AG09309 (cell line): ENCODE measurements around the gene LRRC57.

Experiments used
- DNase-seq: peaks from one replicate; pipeline ENCODE4 v3.0.0-alpha.2; 2010; ENCODE audit warnings: low read depth
- H3K4me3 ChIP-seq: 2 replicates; pipeline ENCODE4 v1.5.1; 2011; ENCODE audit warnings: mild to moderate bottlenecking, low read depth, low read length, moderate library complexity; ENCODE audit not compliant: control insufficient read depth
- TF ChIP-seq, protein P1 (sequence below): IDR thresholded peaks from 2 replicates; pipeline ENCODE4 v1.5.1; 2011; ENCODE audit warnings: mild to moderate bottlenecking, low read depth, low read length, inconsistent platforms; ENCODE audit not compliant: insufficient read depth, control insufficient read depth; ENCODE audit errors: missing control alignments

The LRRC57 gene

DNA sequence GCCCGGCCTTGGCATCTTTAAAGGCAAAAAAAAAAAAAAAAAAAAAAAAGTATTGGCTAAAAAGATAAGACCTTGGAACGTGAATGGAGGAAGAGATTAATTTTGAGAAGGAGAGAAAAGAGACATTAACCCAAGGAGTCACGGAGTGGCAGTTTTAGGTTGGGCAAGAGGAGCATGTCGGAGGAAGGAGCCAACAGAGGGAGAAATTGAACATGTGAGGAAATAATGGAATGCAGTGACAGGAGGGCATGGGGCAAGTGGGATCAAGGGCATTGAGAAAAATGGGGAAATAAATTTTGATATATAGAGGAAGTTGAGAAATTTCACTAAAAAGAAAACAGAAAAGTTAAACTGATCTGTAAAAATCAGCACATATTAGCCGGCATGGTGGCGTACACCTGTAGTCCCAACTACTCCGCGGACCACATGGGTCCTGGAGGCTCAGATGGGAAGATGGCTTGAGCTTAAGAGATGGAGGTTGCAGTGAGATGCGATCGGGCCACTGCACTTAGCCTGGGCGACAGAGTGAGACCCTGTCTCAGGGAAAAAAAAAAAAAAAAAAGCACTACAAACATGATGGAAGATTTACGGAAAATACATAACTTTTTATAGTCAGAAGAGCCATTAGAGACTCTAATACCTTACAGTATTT lies 1.3 kb upstream of the LRRC57 start:
- H3K4me3 ChIP-seq: peak overlapping the region; percentile 85
- TF ChIP-seq, protein P1, sequence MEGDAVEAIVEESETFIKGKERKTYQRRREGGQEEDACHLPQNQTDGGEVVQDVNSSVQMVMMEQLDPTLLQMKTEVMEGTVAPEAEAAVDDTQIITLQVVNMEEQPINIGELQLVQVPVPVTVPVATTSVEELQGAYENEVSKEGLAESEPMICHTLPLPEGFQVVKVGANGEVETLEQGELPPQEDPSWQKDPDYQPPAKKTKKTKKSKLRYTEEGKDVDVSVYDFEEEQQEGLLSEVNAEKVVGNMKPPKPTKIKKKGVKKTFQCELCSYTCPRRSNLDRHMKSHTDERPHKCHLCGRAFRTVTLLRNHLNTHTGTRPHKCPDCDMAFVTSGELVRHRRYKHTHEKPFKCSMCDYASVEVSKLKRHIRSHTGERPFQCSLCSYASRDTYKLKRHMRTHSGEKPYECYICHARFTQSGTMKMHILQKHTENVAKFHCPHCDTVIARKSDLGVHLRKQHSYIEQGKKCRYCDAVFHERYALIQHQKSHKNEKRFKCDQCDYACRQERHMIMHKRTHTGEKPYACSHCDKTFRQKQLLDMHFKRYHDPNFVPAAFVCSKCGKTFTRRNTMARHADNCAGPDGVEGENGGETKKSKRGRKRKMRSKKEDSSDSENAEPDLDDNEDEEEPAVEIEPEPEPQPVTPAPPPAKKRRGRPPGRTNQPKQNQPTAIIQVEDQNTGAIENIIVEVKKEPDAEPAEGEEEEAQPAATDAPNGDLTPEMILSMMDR: no peak
- DNase-seq: no peak

GRCh38 chr15:42549032-42549491 lies 469 bp upstream of the LRRC57 start:
- DNase-seq: no peak
- TF ChIP-seq, protein P1: no peak
- H3K4me3 ChIP-seq: peak overlapping the region; percentile 85

DNA sequence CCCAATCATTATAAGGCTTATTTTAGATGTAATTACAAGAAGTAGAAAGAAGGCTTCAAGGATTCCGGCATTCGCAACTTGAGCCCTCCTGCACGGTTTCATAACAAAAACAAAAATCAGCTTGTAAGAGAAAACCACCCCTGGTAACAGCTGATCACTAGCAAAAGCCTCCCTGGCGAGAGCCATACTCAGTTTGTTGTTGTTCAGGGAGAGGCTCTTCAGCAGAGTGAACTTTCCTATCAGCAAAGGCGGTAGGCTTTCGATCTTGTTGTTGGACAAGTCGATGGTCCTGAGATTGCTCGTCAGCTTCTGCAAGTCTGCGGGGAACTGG lies 710 bp downstream of the LRRC57 start:
- H3K4me3 ChIP-seq: peak overlapping the region; percentile 85
- no peak for DNase-seq
- TF ChIP-seq, protein P1: no peak

GRCh38 chr15:42544853-42545629 lies 3.6 kb downstream of the LRRC57 start:
- no peak overlapping the region for H3K4me3 ChIP-seq
- no peak for DNase-seq
- TF ChIP-seq, protein P1: no peak

DNA sequence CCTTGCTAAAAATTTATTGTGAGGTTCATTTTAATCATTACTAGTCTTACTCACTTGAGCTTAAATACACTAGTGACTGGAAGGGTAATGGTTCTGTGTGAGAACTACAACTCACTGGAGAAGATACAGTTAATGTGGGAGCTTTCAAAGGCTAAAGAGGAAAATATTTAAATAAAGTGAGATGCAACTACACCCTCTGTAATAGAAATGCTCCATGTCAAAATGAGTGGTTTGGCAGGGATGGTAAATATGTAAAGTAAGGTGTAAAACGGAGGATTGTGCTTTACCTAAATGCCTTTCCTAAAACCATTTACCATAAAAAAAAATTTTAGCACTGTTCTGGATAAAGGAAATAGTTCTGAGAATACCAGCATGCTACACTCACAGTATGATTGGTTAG lies 15.3 kb downstream of the LRRC57 start:
- no peak for DNase-seq
- TF ChIP-seq, protein P1: no peak
- H3K4me3 ChIP-seq: no peak overlapping the region

DNA sequence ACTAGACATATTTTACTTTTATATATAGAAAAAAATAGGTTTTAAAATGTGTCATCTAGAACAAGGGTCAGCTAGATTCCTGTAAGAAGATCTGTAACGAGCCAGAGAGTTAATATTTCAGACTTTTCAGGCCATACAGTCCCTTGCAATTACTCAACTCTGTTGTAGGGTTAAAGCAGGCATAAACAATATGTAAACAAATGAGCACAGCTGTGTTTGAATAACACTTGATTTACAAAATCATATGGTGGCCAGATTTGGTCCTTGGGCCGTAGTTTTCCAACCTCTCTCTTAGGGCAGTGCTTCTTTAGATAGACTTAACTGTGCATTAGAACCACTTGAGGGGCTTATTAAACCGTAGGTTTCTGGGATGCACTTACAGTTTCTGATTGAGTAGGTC lies 19.6 kb downstream of the LRRC57 start:
- no peak overlapping the region for H3K4me3 ChIP-seq
- no peak for DNase-seq
- TF ChIP-seq, protein P1: no peak
